GM12878 (cell line): ENCODE results near the gene CCDC9B.

Experiments used
- CREB1 ChIP-seq: IDR thresholded peaks from 2 replicates; pipeline ENCODE4 v1.6.1; 2012; ENCODE audit warnings: low read depth, mild to moderate bottlenecking, inconsistent platforms
- FOXK2 ChIP-seq: fragments of 450-650 bp; IDR thresholded peaks from 2 replicates; pipeline ENCODE4 v1.6.1; 2017; ENCODE audit warnings: mild to moderate bottlenecking, moderate library complexity
- HCFC1 ChIP-seq: fragments of 150-350 bp; IDR thresholded peaks from 2 replicates; pipeline ENCODE4 v1.6.1; 2014; ENCODE audit warnings: low read length
- HDAC2 ChIP-seq: fragments of 200-600 bp; sonication (generic); IDR thresholded peaks from 2 replicates; pipeline ENCODE4 v1.6.1; 2017
- IRF4 ChIP-seq: IDR thresholded peaks from 2 replicates; pipeline ENCODE4 v1.6.1; 2011; ENCODE audit warnings: low read depth, low read length
- POLR2A ChIP-seq: IDR thresholded peaks from 2 replicates; pipeline ENCODE4 v1.6.1; 2011; ENCODE audit warnings: low read depth, mild to moderate bottlenecking, low read length
- POLR2AphosphoS5 ChIP-seq: IDR thresholded peaks from 2 replicates; pipeline ENCODE4 v1.6.1; 2011; ENCODE audit warnings: mild to moderate bottlenecking, low read length, inconsistent platforms
- PRDM15 ChIP-seq: fragments of 450-650 bp; formaldehyde crosslinking; IDR thresholded peaks from 2 replicates; pipeline ENCODE4 v1.4.0; 2020; ENCODE audit warnings: mild to moderate bottlenecking, moderate library complexity
- RFX5 ChIP-seq: IDR thresholded peaks from 2 replicates; pipeline ENCODE4 v1.6.1; 2011; ENCODE audit warnings: low read depth, low read length, improper control_type of control experiment
- SMC3 ChIP-seq: IDR thresholded peaks from 2 replicates; pipeline ENCODE4 v1.6.1; 2011; ENCODE audit warnings: low read length, improper control_type of control experiment, borderline replicate concordance
- TBL1XR1 ChIP-seq: IDR thresholded peaks from 2 replicates; pipeline ENCODE4 v1.6.1; 2012; ENCODE audit warnings: low read depth, low read length, improper control_type of control experiment
- YY1 ChIP-seq: IDR thresholded peaks from 2 replicates; pipeline ENCODE4 v1.6.1; 2011; ENCODE audit warnings: low read depth, mild to moderate bottlenecking, low read length
- ZNF274 ChIP-seq: IDR thresholded peaks from one replicate; pipeline ENCODE4 v1.8.0; 2011; ENCODE audit not compliant: insufficient read length, insufficient read depth
- TF ChIP-seq, protein P1 (sequence below), 3 experiments: IDR thresholded peaks in 2 of 3; conservative IDR thresholded peaks in 1 of 3; 2 replicates each; pipeline ENCODE4 v1.5.1; 2011; ENCODE audit warnings: low read depth in 3 of 3, low read length in 3 of 3, mild to moderate bottlenecking in 3 of 3, control low read depth in 2 of 3, moderate library complexity in 2 of 3, inconsistent platforms in 1 of 3, mixed read lengths in 1 of 3; ENCODE audit not compliant: control insufficient read depth in 2 of 3, insufficient read depth in 1 of 3; ENCODE audit errors: extremely low read depth in 1 of 3

DNA sequence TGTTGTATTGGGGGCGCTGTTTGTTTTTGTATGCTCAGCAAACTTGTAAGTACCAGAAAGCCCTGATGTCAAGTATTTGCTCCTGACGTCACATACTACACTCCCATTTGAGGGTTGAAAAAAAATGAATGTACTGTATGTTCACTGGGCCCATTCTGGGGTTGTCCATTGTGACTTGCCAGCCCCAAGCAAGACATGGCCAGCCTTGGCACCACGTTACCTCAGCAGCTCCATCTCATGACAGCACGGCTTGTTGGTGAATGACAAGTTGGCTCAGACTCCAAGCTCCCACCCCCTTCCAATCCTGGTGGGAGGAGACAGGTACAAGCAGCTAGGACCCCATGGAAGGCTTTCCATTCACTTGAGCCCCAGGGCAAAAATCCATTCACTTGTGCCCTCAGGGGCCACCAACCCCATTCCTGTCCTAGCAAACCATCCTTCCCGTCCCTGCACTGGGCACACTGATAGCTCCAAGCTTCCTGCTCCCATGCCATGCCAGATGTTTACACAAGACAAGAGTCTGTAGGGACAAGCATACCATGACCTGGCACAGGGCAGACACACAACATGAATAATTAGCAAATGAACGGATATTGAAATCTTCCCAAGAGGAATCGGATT, 11.7 kb upstream of the CCDC9B start:
- TF ChIP-seq IRF4 (no peak), FOXK2 (no peak), YY1 (no peak), RFX5 (no peak), HCFC1 (no peak), TBL1XR1 (no peak), POLR2A (no peak), POLR2AphosphoS5 (no peak), ZNF274 (no peak), PRDM15 (CRISPR knock-in tag) (no peak), HDAC2 (no peak), SMC3 (no peak), CREB1 (no peak)
- TF ChIP-seq, protein P1, sequence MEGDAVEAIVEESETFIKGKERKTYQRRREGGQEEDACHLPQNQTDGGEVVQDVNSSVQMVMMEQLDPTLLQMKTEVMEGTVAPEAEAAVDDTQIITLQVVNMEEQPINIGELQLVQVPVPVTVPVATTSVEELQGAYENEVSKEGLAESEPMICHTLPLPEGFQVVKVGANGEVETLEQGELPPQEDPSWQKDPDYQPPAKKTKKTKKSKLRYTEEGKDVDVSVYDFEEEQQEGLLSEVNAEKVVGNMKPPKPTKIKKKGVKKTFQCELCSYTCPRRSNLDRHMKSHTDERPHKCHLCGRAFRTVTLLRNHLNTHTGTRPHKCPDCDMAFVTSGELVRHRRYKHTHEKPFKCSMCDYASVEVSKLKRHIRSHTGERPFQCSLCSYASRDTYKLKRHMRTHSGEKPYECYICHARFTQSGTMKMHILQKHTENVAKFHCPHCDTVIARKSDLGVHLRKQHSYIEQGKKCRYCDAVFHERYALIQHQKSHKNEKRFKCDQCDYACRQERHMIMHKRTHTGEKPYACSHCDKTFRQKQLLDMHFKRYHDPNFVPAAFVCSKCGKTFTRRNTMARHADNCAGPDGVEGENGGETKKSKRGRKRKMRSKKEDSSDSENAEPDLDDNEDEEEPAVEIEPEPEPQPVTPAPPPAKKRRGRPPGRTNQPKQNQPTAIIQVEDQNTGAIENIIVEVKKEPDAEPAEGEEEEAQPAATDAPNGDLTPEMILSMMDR (IDR thresholded peaks at IDR 0.05 in 2 of 3, conservative IDR thresholded peaks at IDR 0.05 in 1 of 3; ENCODE audit: control insufficient read depth in 2 of 3, extremely low read depth in 1 of 3, insufficient read depth in 1 of 3, low read depth in 3 of 3, low read length in 3 of 3), result no peak
